Peyer's patch (tissue), 4 donors: ENCODE results near the gene NLGN1. TPM values are rescaled to one million over a fixed set of nuclear protein-coding genes. Genes with fewer than 3 reads are reported as not detected.

Source experiments
- DNase-seq, 3 donors: peaks; one replicate each; pipeline ENCODE4 v3.0.0-alpha.2; 2017 to 2019
- H3K27ac ChIP-seq, 4 donors: fragments of 200-600 bp; sonication (generic); one replicate each; pipeline ENCODE4 v1.5.1; 2016 to 2019
- H3K27me3 ChIP-seq, 2 donors: fragments of 200-600 bp; sonication (generic); one replicate each; pipeline ENCODE4 v1.5.1; 2019
- H3K36me3 ChIP-seq, 3 donors: fragments of 200-600 bp; sonication (generic); one replicate each; pipeline ENCODE4 v1.5.1; 2016 to 2019
- H3K4me1 ChIP-seq, 4 donors: fragments of 200-600 bp; sonication (generic); one replicate each; pipeline ENCODE4 v1.5.1; 2016 to 2019
- H3K4me3 ChIP-seq, 4 donors: fragments of 200-600 bp; sonication (generic); 1 replicate in 3 of 4; 2 replicates in 1 of 4; pipeline ENCODE4 v1.5.1; 2016 to 2019; ENCODE audit warnings: mild to moderate bottlenecking in 1 of 4
- H3K9me3 ChIP-seq, 4 donors: fragments of 200-600 bp; sonication (generic); one replicate each; pipeline ENCODE4 v1.5.1; 2016 to 2019; ENCODE audit warnings: mild to moderate bottlenecking in 1 of 4
- CTCF ChIP-seq, 6 experiments: fragments of 450-650 bp in 4 of 6; fragments of 200-600 bp in 2 of 6; sonication (generic) in 1 of 6; IDR thresholded peaks; one replicate each; pipeline ENCODE4 v1.5.1; 2017 to 2019; ENCODE audit warnings: antibody characterized with exemption in 6 of 6, mild to moderate bottlenecking in 3 of 6, moderate library complexity in 1 of 6
- POLR2A ChIP-seq, 2 donors: fragments of 450-650 bp; IDR thresholded peaks; one replicate each; pipeline ENCODE4 v1.5.1; 2017; ENCODE audit warnings: antibody characterized with exemption in 2 of 2, mild to moderate bottlenecking in 2 of 2, moderate library complexity in 2 of 2
- total RNA-seq, 4 donors: library from RNA; depleted of rRNA; stranded (reverse); fragments of >200 nt; gene quantifications; one replicate each; pipeline ENCODE4 v1.1.0, GENCODE V29; 2016

Gene NLGN1
- total RNA-seq, 4 donors from 2014 or later: 0.18 to 3.3 (median 1.3) TPM

GRCh38 chr3:174253196-174253823 lies 855.8 kb downstream of the NLGN1 start:
- H3K36me3 ChIP-seq: no peaks in the 10 kb centered on the region
- TF ChIP-seq POLR2A (IDR thresholded peaks at IDR 0.05) (no peak), CTCF (IDR thresholded peaks at IDR 0.05) (no peak)
- H3K4me1 ChIP-seq: no peaks in the 10 kb centered on the region
- DNase-seq: no peak
- H3K27me3 ChIP-seq: no peaks in the 10 kb centered on the region
- H3K27ac ChIP-seq: no peak overlapping the region
- H3K4me3 ChIP-seq: no peak overlapping the region
- no peaks in the 10 kb centered on the region for H3K9me3 ChIP-seq

GRCh38 chr3:174253940-174254339 lies 856.4 kb downstream of the NLGN1 start:
- no peaks in the 10 kb centered on the region for H3K4me1 ChIP-seq
- H3K4me3 ChIP-seq: no peak overlapping the region
- TF ChIP-seq CTCF (IDR thresholded peaks at IDR 0.05) (no peak), POLR2A (IDR thresholded peaks at IDR 0.05) (no peak)
- H3K9me3 ChIP-seq: no peaks in the 10 kb centered on the region
- H3K36me3 ChIP-seq: no peaks in the 10 kb centered on the region
- no peak for DNase-seq
- H3K27me3 ChIP-seq: no peaks in the 10 kb centered on the region
- H3K27ac ChIP-seq: no peak overlapping the region

- Histone ChIP-seq H3K36me3 (no peaks in the 10 kb centered on the region), H3K27me3 (no peaks in the 10 kb centered on the region), H3K4me3 (no peak overlapping the region), H3K4me1 (no peaks in the 10 kb centered on the region), H3K9me3 (no peaks in the 10 kb centered on the region), H3K27ac (no peak overlapping the region)
- TF ChIP-seq POLR2A (IDR thresholded peaks at IDR 0.05) (no peak), CTCF (IDR thresholded peaks at IDR 0.05) (no peak)
- DNase-seq: no peak
Measured at GRCh38 chr3:174255454-174255853, 857.9 kb downstream of the NLGN1 start.

- DNase-seq: no peak
- Histone ChIP-seq H3K36me3 (no peaks in the 10 kb centered on the region), H3K9me3 (no peaks in the 10 kb centered on the region), H3K27me3 (no peaks in the 10 kb centered on the region), H3K4me3 (no peak overlapping the region), H3K27ac (no peak overlapping the region), H3K4me1 (no peaks in the 10 kb centered on the region)
- TF ChIP-seq CTCF (IDR thresholded peaks at IDR 0.05) (no peak), POLR2A (IDR thresholded peaks at IDR 0.05) (no peak)
Measured at GRCh38 chr3:174266476-174266875, 868.9 kb downstream of the NLGN1 start.

- no peak for TF ChIP-seq POLR2A (IDR thresholded peaks at IDR 0.05)
- TF ChIP-seq CTCF (IDR thresholded peaks at IDR 0.05): no peak
- Histone ChIP-seq H3K27ac (no peak overlapping the region), H3K27me3 (no peaks in the 10 kb centered on the region), H3K9me3 (no peaks in the 10 kb centered on the region), H3K4me3 (no peak overlapping the region), H3K4me1 (no peaks in the 10 kb centered on the region), H3K36me3 (no peaks in the 10 kb centered on the region)
- DNase-seq: no peak
Measured at GRCh38 chr3:174268061-174268460, 870.5 kb downstream of the NLGN1 start.

- no peak for DNase-seq
- Histone ChIP-seq H3K36me3 (no peaks in the 10 kb centered on the region), H3K9me3 (no peaks in the 10 kb centered on the region), H3K4me1 (no peaks in the 10 kb centered on the region), H3K4me3 (no peak overlapping the region), H3K27me3 (no peaks in the 10 kb centered on the region), H3K27ac (no peak overlapping the region)
- no peak for TF ChIP-seq CTCF (IDR thresholded peaks at IDR 0.05)
- no peak for TF ChIP-seq POLR2A (IDR thresholded peaks at IDR 0.05)
Measured at GRCh38 chr3:174268586-174268985, 871.0 kb downstream of the NLGN1 start.
